WTC11 (cell line): ENCODE results near the gene PNMA8C. TPM values are rescaled to one million over a fixed set of nuclear protein-coding genes. Genes with fewer than 3 reads are reported as not detected.

ENCODE experiments used
- ATAC-seq: fragments of 200-7000 bp; cut with Tn5 transposase; 2 replicates; pipeline ENCODE4 v1.10.0; 2021; ENCODE audit warnings: mild to moderate bottlenecking, moderate library complexity
- CTCF ChIA-PET: fragments of 300-600 bp; sonication (Branson Sonifier 250); formaldehyde crosslinking; loops from one replicate; lab custom pipeline; 2021; ENCODE audit warnings: antibody characterized with exemption; lab: Charles Lee
- POLR2A ChIA-PET: fragments of 350-600 bp; sonication (Branson Sonifier 250); formaldehyde crosslinking; loops from one replicate; lab custom pipeline; 2021; ENCODE audit warnings: antibody characterized with exemption; lab: Charles Lee
- DNase-seq: peaks from one replicate; pipeline ENCODE4 v3.0.0; 2021; ENCODE audit warnings: low spot score
- H3K27ac Mint-ChIP-seq: 2 replicates; pipeline ENCODE4 v1.8.0; 2021; ENCODE audit warnings: mixed read lengths
- H3K27me3 Mint-ChIP-seq: 2 replicates; pipeline ENCODE4 v1.8.0; 2021; ENCODE audit warnings: low read depth, mild to moderate bottlenecking, moderate library complexity, mixed read lengths
- H3K36me3 Mint-ChIP-seq: 2 replicates; pipeline ENCODE4 v1.8.0; 2021; ENCODE audit warnings: mixed read lengths
- H3K4me1 Mint-ChIP-seq: 2 replicates; pipeline ENCODE4 v1.8.0; 2022; ENCODE audit warnings: mixed read lengths
- H3K4me3 Mint-ChIP-seq: 2 replicates; pipeline ENCODE4 v1.8.0; 2021; ENCODE audit warnings: mild to moderate bottlenecking, moderate library complexity, mixed read lengths
- H3K9me3 Mint-ChIP-seq: 2 replicates; pipeline ENCODE4 v1.8.0; 2021; ENCODE audit warnings: mixed read lengths
- EMX1 ChIP-seq: fragments of 250-450 bp; sonication (Bioruptor Pico); IDR thresholded peaks from 2 replicates; pipeline ENCODE4 v1.8.0; 2021; ENCODE audit warnings: mild to moderate bottlenecking
- GTF2I ChIP-seq: fragments of 250-450 bp; sonication (Bioruptor Pico); conservative IDR thresholded peaks from 2 replicates; pipeline ENCODE4 v1.4.0; 2021; ENCODE audit warnings: mild to moderate bottlenecking
- KAT7 ChIP-seq: sonication (generic); formaldehyde crosslinking; IDR thresholded peaks from 2 replicates; pipeline ENCODE4 v1.8.1; 2023; ENCODE audit warnings: missing genetic modification reagents, mild to moderate bottlenecking, borderline replicate concordance
- NFATC4 ChIP-seq: fragments of 250-450 bp; sonication (Bioruptor Pico); IDR thresholded peaks from 2 replicates; pipeline ENCODE4 v1.9.0; 2021; ENCODE audit warnings: mild to moderate bottlenecking
- PRRX2 ChIP-seq: fragments of 250-450 bp; sonication (Bioruptor Pico); IDR thresholded peaks from 2 replicates; pipeline ENCODE4 v1.8.0; 2021; ENCODE audit warnings: mild to moderate bottlenecking
- SOX15 ChIP-seq: fragments of 250-450 bp; sonication (Bioruptor Pico); IDR thresholded peaks from 2 replicates; pipeline ENCODE4 v1.9.0; 2021; ENCODE audit warnings: mild to moderate bottlenecking
- ZBTB21 ChIP-seq: sonication (generic); formaldehyde crosslinking; IDR thresholded peaks from 2 replicates; pipeline ENCODE4 v1.8.1; 2023; ENCODE audit warnings: mild to moderate bottlenecking, missing genetic modification reagents, borderline replicate concordance
- ZNF138 ChIP-seq: sonication (generic); formaldehyde crosslinking; conservative IDR thresholded peaks from 2 replicates; pipeline ENCODE4 v1.8.1; 2022; ENCODE audit warnings: mild to moderate bottlenecking, moderate library complexity, missing genetic modification reagents
- ZNF232 ChIP-seq: sonication (generic); formaldehyde crosslinking; IDR thresholded peaks from 2 replicates; pipeline ENCODE4 v1.8.0; 2022; ENCODE audit warnings: mild to moderate bottlenecking, missing genetic modification reagents
- total RNA-seq: library from RNA; stranded (reverse); gene quantifications from 3 replicates; pipeline ENCODE4 v1.2.3, GENCODE V29; 2021
- TF ChIP-seq, protein P1 (sequence below): sonication (generic); formaldehyde crosslinking; conservative IDR thresholded peaks from 2 replicates; pipeline ENCODE4 v1.8.1; 2023; ENCODE audit warnings: mild to moderate bottlenecking, low read depth, missing genetic modification reagents, moderate library complexity
- TF ChIP-seq, protein P2 (sequence below): fragments of 250-450 bp; sonication (Bioruptor Pico); conservative IDR thresholded peaks from 2 replicates; pipeline ENCODE4 v1.9.0; 2021; ENCODE audit warnings: mild to moderate bottlenecking
- TF ChIP-seq, protein P3 (sequence below): fragments of 250-450 bp; sonication (Bioruptor Pico); IDR thresholded peaks from 2 replicates; pipeline ENCODE4 v1.9.0; 2021; ENCODE audit warnings: mild to moderate bottlenecking
- TF ChIP-seq, protein P4 (sequence below): fragments of 250-450 bp; sonication (Bioruptor Pico); IDR thresholded peaks from 2 replicates; pipeline ENCODE4 v2.1.2; 2022; ENCODE audit warnings: mild to moderate bottlenecking, moderate library complexity
- TF ChIP-seq, protein P5 (sequence below): sonication (generic); formaldehyde crosslinking; IDR thresholded peaks from 2 replicates; pipeline ENCODE4 v1.8.0; 2022; ENCODE audit warnings: missing genetic modification reagents
- TF ChIP-seq, protein P6 (sequence below): sonication (generic); formaldehyde crosslinking; IDR thresholded peaks from 2 replicates; pipeline ENCODE4 v1.8.1; 2023; ENCODE audit warnings: mild to moderate bottlenecking, missing genetic modification reagents, moderate library complexity
- TF ChIP-seq, protein P7 (sequence below): sonication (generic); formaldehyde crosslinking; IDR thresholded peaks from 2 replicates; pipeline ENCODE4 v1.8.0; 2022; ENCODE audit warnings: mild to moderate bottlenecking, missing genetic modification reagents
- TF ChIP-seq, protein P8 (sequence below): sonication (generic); formaldehyde crosslinking; IDR thresholded peaks from 2 replicates; pipeline ENCODE4 v1.8.1; 2023; ENCODE audit warnings: mild to moderate bottlenecking, missing genetic modification reagents
- TF ChIP-seq, protein P9 (sequence below): sonication (generic); formaldehyde crosslinking; conservative IDR thresholded peaks from 2 replicates; pipeline ENCODE4 v1.8.1; 2022; ENCODE audit warnings: mild to moderate bottlenecking, missing genetic modification reagents

The PNMA8C gene
- total RNA-seq, 1 experiment from 2014 or later: 1.2 TPM

DNA sequence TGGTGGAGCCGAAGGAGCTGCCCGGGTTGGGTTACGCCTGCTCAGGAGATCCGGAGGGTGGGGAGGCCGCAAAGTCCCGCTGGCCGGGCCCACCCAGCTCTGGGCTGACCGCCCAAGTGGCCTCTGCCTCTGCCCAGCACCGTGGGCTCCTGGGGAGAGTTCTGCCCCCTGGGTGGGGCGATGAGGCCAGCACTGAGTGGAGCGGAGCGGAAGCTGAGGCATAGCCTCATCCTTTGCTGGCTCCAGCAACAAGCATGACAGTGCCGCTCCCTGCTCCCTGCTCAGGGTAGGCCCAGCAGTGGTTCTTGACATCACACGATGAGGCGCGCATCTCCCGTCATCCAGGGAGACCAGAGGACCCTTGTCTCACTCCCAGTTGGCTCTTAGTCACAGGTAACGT is 37.9 kb downstream of the PNMA8C start:
- Mint-ChIP-seq H3K27me3 (no peaks in the 10 kb centered on the region), H3K4me1 (peaks cover 3% of the 10 kb centered on the region), H3K9me3 (no peaks in the 10 kb centered on the region), H3K36me3 (peaks cover 49% of the 10 kb centered on the region), H3K27ac (no peak overlapping the region), H3K4me3 (no peak overlapping the region)
- CTCF ChIA-PET: interaction anchor here (1.0 to 2.4 kb wide), 3 partner anchors 9 to 109 kb away, joined by 3 to 12 read pairs (median 4); no protein-coding TSS in a partner anchor
- POLR2A ChIA-PET: no interaction called here
- DNase-seq: no peak
- TF ChIP-seq NFATC4 (CRISPR knock-in tag) (no peak), EMX1 (no peak), KAT7 (CRISPR knock-in tag) (no peak)
- TF ChIP-seq, protein P1, sequence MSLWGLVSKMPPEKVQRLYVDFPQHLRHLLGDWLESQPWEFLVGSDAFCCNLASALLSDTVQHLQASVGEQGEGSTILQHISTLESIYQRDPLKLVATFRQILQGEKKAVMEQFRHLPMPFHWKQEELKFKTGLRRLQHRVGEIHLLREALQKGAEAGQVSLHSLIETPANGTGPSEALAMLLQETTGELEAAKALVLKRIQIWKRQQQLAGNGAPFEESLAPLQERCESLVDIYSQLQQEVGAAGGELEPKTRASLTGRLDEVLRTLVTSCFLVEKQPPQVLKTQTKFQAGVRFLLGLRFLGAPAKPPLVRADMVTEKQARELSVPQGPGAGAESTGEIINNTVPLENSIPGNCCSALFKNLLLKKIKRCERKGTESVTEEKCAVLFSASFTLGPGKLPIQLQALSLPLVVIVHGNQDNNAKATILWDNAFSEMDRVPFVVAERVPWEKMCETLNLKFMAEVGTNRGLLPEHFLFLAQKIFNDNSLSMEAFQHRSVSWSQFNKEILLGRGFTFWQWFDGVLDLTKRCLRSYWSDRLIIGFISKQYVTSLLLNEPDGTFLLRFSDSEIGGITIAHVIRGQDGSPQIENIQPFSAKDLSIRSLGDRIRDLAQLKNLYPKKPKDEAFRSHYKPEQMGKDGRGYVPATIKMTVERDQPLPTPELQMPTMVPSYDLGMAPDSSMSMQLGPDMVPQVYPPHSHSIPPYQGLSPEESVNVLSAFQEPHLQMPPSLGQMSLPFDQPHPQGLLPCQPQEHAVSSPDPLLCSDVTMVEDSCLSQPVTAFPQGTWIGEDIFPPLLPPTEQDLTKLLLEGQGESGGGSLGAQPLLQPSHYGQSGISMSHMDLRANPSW (CRISPR knock-in tag): no peak
- TF ChIP-seq, protein P2, sequence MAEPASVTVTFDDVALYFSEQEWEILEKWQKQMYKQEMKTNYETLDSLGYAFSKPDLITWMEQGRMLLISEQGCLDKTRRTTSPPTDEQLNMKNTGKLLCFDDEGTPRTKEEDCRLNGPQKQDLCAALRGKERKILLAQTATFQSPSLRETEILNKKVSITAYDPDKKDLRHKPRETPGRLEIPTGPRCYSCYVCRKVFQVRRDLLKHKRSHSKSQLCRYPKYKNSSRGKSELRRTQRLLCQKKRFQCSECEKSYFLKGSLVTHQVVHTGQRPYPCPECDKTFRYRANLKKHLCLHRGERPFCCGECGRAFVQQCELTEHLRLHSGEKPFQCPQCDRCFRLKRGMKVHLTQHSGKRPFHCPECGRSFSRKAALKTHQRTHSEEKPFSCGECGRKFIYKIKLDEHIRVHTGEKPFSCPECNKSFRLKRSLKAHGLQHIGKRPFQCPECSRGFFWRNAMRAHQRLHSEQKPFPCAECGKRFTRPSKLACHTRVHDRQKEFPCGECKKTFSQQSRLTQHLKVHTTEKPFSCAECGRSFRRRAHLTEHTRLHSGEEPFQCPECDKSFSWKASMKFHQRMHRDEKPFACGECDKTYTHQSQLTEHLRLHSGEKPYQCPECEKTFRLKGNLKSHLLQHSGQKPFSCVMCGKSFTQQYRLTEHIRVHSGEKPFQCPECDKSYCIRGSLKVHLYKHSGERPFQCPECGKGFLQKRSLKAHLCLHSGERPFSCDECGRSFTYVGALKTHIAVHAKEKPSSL (CRISPR knock-in tag): no peak
- TF ChIP-seq, protein P3, sequence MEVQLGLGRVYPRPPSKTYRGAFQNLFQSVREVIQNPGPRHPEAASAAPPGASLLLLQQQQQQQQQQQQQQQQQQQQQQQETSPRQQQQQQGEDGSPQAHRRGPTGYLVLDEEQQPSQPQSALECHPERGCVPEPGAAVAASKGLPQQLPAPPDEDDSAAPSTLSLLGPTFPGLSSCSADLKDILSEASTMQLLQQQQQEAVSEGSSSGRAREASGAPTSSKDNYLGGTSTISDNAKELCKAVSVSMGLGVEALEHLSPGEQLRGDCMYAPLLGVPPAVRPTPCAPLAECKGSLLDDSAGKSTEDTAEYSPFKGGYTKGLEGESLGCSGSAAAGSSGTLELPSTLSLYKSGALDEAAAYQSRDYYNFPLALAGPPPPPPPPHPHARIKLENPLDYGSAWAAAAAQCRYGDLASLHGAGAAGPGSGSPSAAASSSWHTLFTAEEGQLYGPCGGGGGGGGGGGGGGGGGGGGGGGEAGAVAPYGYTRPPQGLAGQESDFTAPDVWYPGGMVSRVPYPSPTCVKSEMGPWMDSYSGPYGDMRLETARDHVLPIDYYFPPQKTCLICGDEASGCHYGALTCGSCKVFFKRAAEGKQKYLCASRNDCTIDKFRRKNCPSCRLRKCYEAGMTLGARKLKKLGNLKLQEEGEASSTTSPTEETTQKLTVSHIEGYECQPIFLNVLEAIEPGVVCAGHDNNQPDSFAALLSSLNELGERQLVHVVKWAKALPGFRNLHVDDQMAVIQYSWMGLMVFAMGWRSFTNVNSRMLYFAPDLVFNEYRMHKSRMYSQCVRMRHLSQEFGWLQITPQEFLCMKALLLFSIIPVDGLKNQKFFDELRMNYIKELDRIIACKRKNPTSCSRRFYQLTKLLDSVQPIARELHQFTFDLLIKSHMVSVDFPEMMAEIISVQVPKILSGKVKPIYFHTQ (CRISPR knock-in tag): no peak
- TF ChIP-seq, protein P4, sequence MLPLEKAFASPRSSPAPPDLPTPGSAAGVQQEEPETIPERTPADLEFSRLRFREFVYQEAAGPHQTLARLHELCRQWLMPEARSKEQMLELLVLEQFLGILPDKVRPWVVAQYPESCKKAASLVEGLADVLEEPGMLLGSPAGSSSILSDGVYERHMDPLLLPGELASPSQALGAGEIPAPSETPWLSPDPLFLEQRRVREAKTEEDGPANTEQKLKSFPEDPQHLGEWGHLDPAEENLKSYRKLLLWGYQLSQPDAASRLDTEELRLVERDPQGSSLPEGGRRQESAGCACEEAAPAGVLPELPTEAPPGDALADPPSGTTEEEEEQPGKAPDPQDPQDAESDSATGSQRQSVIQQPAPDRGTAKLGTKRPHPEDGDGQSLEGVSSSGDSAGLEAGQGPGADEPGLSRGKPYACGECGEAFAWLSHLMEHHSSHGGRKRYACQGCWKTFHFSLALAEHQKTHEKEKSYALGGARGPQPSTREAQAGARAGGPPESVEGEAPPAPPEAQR (CRISPR knock-in tag): no peak
- no peak for ATAC-seq

DNA sequence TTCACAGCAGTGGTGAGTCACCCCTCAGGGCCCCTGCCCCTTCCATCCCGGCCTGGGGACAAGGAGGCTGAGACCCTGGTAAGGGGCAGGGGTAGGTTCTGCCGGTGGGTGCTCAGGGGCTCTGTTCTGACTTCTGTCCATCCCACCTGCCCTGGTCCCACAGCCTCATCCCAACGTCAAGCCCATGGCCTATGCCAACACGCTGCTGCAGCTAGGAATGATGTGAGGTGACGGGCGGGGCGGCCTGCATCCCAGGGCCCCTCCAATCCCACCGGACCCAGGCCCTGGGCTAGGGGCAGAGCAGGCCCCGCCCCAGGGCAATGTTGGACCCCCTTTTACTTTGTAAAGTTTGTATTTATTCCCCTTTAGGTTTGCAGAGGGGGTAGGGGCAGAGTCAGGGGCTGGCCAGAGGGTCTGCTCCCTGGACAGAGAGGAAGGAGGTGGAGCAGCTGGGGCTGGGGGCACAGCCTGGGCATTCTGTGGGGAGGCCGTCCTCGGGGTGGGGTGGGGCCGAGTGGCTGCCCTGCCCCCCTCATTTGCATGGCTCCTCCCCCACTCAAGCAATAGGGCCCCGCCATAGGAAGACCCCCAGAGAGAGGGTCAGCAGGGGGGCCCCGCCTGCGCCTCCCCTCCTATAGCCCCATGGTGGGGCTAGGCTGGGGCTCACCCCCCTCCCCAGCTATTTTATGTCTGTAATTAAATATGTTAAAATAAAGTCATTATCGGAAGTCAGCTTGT is 38.4 kb downstream of the PNMA8C start:
- ChIA-PET CTCF (interaction anchor here (1.5 to 2.4 kb wide), 2 partner anchors 9 to 17 kb away, joined by 4 to 12 read pairs; no protein-coding TSS in a partner anchor), POLR2A (no interaction called here)
- Mint-ChIP-seq H3K27me3 (no peaks in the 10 kb centered on the region), H3K9me3 (no peaks in the 10 kb centered on the region), H3K36me3 (peaks cover 52% of the 10 kb centered on the region), H3K4me3 (no peak overlapping the region), H3K4me1 (peaks cover 3% of the 10 kb centered on the region), H3K27ac (no peak overlapping the region)
- ATAC-seq (peak; percentile 31), DNase-seq (no peak)
- TF ChIP-seq PRRX2 (CRISPR knock-in tag) (no peak), ZNF138 (CRISPR knock-in tag) (no peak), SOX15 (no peak), GTF2I (CRISPR knock-in tag) (no peak), ZBTB21 (CRISPR knock-in tag) (no peak), ZNF232 (CRISPR knock-in tag) (no peak), NFATC4 (CRISPR knock-in tag) (no peak)
- TF ChIP-seq, protein P5, sequence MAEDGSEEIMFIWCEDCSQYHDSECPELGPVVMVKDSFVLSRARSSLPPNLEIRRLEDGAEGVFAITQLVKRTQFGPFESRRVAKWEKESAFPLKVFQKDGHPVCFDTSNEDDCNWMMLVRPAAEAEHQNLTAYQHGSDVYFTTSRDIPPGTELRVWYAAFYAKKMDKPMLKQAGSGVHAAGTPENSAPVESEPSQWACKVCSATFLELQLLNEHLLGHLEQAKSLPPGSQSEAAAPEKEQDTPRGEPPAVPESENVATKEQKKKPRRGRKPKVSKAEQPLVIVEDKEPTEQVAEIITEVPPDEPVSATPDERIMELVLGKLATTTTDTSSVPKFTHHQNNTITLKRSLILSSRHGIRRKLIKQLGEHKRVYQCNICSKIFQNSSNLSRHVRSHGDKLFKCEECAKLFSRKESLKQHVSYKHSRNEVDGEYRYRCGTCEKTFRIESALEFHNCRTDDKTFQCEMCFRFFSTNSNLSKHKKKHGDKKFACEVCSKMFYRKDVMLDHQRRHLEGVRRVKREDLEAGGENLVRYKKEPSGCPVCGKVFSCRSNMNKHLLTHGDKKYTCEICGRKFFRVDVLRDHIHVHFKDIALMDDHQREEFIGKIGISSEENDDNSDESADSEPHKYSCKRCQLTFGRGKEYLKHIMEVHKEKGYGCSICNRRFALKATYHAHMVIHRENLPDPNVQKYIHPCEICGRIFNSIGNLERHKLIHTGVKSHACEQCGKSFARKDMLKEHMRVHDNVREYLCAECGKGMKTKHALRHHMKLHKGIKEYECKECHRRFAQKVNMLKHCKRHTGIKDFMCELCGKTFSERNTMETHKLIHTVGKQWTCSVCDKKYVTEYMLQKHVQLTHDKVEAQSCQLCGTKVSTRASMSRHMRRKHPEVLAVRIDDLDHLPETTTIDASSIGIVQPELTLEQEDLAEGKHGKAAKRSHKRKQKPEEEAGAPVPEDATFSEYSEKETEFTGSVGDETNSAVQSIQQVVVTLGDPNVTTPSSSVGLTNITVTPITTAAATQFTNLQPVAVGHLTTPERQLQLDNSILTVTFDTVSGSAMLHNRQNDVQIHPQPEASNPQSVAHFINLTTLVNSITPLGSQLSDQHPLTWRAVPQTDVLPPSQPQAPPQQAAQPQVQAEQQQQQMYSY (CRISPR knock-in tag): no peak
- TF ChIP-seq, protein P6, sequence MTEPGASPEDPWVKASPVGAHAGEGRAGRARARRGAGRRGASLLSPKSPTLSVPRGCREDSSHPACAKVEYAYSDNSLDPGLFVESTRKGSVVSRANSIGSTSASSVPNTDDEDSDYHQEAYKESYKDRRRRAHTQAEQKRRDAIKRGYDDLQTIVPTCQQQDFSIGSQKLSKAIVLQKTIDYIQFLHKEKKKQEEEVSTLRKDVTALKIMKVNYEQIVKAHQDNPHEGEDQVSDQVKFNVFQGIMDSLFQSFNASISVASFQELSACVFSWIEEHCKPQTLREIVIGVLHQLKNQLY: no peak
- TF ChIP-seq, protein P7, sequence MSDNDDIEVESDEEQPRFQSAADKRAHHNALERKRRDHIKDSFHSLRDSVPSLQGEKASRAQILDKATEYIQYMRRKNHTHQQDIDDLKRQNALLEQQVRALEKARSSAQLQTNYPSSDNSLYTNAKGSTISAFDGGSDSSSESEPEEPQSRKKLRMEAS (CRISPR knock-in tag): no peak
- TF ChIP-seq, protein P8, sequence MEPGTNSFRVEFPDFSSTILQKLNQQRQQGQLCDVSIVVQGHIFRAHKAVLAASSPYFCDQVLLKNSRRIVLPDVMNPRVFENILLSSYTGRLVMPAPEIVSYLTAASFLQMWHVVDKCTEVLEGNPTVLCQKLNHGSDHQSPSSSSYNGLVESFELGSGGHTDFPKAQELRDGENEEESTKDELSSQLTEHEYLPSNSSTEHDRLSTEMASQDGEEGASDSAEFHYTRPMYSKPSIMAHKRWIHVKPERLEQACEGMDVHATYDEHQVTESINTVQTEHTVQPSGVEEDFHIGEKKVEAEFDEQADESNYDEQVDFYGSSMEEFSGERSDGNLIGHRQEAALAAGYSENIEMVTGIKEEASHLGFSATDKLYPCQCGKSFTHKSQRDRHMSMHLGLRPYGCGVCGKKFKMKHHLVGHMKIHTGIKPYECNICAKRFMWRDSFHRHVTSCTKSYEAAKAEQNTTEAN (CRISPR knock-in tag): no peak
- TF ChIP-seq, protein P9, sequence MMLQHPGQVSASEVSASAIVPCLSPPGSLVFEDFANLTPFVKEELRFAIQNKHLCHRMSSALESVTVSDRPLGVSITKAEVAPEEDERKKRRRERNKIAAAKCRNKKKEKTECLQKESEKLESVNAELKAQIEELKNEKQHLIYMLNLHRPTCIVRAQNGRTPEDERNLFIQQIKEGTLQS (CRISPR knock-in tag): no peak
